Ishikawa (cell line): Measurements from ENCODE around the gene REP15.

ENCODE experiments used
- CEBPB ChIP-seq: IDR thresholded peaks from 2 replicates; pipeline ENCODE4 v1.6.1; 2012
- CREB1 ChIP-seq: IDR thresholded peaks from 2 replicates; pipeline ENCODE4 v1.6.1; 2012; ENCODE audit warnings: low read depth
- EGR1 ChIP-seq: IDR thresholded peaks from 2 replicates; pipeline ENCODE4 v1.6.1; 2012
- EP300 ChIP-seq: IDR thresholded peaks from 2 replicates; pipeline ENCODE4 v1.6.1; 2012; ENCODE audit warnings: borderline replicate concordance
- FOXM1 ChIP-seq: IDR thresholded peaks from 2 replicates; pipeline ENCODE4 v1.6.1; 2012; ENCODE audit warnings: low read depth, borderline replicate concordance
- MAX ChIP-seq: IDR thresholded peaks from 2 replicates; pipeline ENCODE4 v1.6.1; 2012
- NFIC ChIP-seq: IDR thresholded peaks from 2 replicates; pipeline ENCODE4 v1.6.1; 2012
- RAD21 ChIP-seq: IDR thresholded peaks from 2 replicates; pipeline ENCODE4 v1.6.1; 2012; ENCODE audit warnings: low read depth
- REST ChIP-seq: IDR thresholded peaks from 2 replicates; pipeline ENCODE4 v1.6.1; 2012; ENCODE audit warnings: low read depth, mild to moderate bottlenecking
- TAF1 ChIP-seq: IDR thresholded peaks from 2 replicates; pipeline ENCODE4 v1.6.1; 2012; ENCODE audit warnings: low read depth, mild to moderate bottlenecking
- TCF12 ChIP-seq: IDR thresholded peaks from 2 replicates; pipeline ENCODE4 v1.6.1; 2012; ENCODE audit warnings: low read depth
- TEAD4 ChIP-seq: IDR thresholded peaks from 2 replicates; pipeline ENCODE4 v1.6.1; 2012
- USF1 ChIP-seq: IDR thresholded peaks from 2 replicates; pipeline ENCODE4 v1.6.1; 2012
- YY1 ChIP-seq: IDR thresholded peaks from 2 replicates; pipeline ENCODE4 v1.6.1; 2012; ENCODE audit warnings: low read depth
- ZBTB7A ChIP-seq: IDR thresholded peaks from 2 replicates; pipeline ENCODE4 v1.6.1; 2012; ENCODE audit warnings: low read depth

The REP15 gene

GRCh38 chr12:27732281-27732680 is 36.0 kb downstream of the REP15 start:
- TF ChIP-seq USF1 (no peak), YY1 (no peak), RAD21 (0 out of 2 replicates have a peak, but pooled peaks have one; percentile 21)

GRCh38 chr12:27733052-27733656 is 36.9 kb downstream of the REP15 start:
- TF ChIP-seq NFIC (peak; percentile 11; the same call in 1 of the 2 replicates), RAD21 (peak; percentile 90), ZBTB7A (no peak), REST (no peak), EGR1 (no peak)

- TF ChIP-seq NFIC: no peak
- no peak for TF ChIP-seq RAD21
- TF ChIP-seq USF1: no peak
- TF ChIP-seq YY1: no peak
- TF ChIP-seq TCF12: no peak
- no peak for TF ChIP-seq EP300
- TF ChIP-seq TEAD4: no peak
- no peak for TF ChIP-seq ZBTB7A
Measured at GRCh38 chr12:27733791-27734190, 37.5 kb downstream of the REP15 start.

- TF ChIP-seq YY1 (no peak), CREB1 (no peak), TAF1 (no peak), REST (no peak), MAX (no peak), USF1 (no peak), EP300 (no peak), NFIC (no peak), EGR1 (no peak), RAD21 (no peak), TEAD4 (no peak), TCF12 (no peak), ZBTB7A (no peak), CEBPB (no peak), FOXM1 (no peak)
Measured at GRCh38 chr12:27743601-27744000, 47.4 kb downstream of the REP15 start.
